HG03439 (cell line): ENCODE data around the gene KRT32.

Source experiments
- ATAC-seq: cut with Tn5 transposase; IDR thresholded peaks from one replicate; pipeline ENCODE4 v1.9.1; 2021; ENCODE audit warnings: mild to moderate bottlenecking, moderate library complexity; ENCODE audit not compliant: unreplicated experiment

KRT32 gene

GRCh38 chr17:41467561-41467960 is 375 bp upstream of the KRT32 start:
- ATAC-seq = no peak

GRCh38 chr17:41464682-41465081 is 2.5 kb downstream of the KRT32 start:
- no peak for ATAC-seq

- ATAC-seq = no peak
These were observed 3.0 kb downstream of the KRT32 start for GRCh38 chr17:41464173-41464572.

GRCh38 chr17:41463746-41464145 is 3.4 kb downstream of the KRT32 start:
- ATAC-seq = no peak

- no peak for ATAC-seq
These were observed 4.5 kb downstream of the KRT32 start for GRCh38 chr17:41462705-41463104.

- ATAC-seq = no peak
These were observed 9.5 kb downstream of the KRT32 start for GRCh38 chr17:41457676-41458075.

GRCh38 chr17:41456204-41456603 is 11.0 kb downstream of the KRT32 start:
- no peak for ATAC-seq

GRCh38 chr17:41455236-41455635 is 11.9 kb downstream of the KRT32 start:
- no peak for ATAC-seq

GRCh38 chr17:41453066-41453465 is 14.1 kb downstream of the KRT32 start:
- no peak for ATAC-seq

- ATAC-seq = no peak
These were observed 14.9 kb downstream of the KRT32 start for GRCh38 chr17:41452281-41452680.

- ATAC-seq = no peak
These were observed 15.9 kb downstream of the KRT32 start for GRCh38 chr17:41451154-41451728.

- ATAC-seq = no peak
These were observed 18.2 kb downstream of the KRT32 start for GRCh38 chr17:41449008-41449407.

- ATAC-seq = no peak
These were observed 18.7 kb downstream of the KRT32 start for GRCh38 chr17:41448506-41448905.

- ATAC-seq = no peak
These were observed 20.4 kb downstream of the KRT32 start for GRCh38 chr17:41446806-41447205.

- no peak for ATAC-seq
These were observed 22.5 kb downstream of the KRT32 start for GRCh38 chr17:41444640-41445039.

- no peak for ATAC-seq
These were observed 23.0 kb downstream of the KRT32 start for GRCh38 chr17:41444186-41444585.

GRCh38 chr17:41442739-41443138 is 24.4 kb downstream of the KRT32 start:
- ATAC-seq = no peak

GRCh38 chr17:41440531-41441033 is 26.6 kb downstream of the KRT32 start, which contains the start of gene KRT38:
Gene KRT38, minus strand, starts transcription at chr17:41440983. Its CDS starts 62 bp downstream, at chr17:41440921.
- ATAC-seq = no peak

- ATAC-seq = no peak
These were observed 27.8 kb downstream of the KRT32 start for GRCh38 chr17:41439375-41439774.

GRCh38 chr17:41437769-41438168 is 29.4 kb downstream of the KRT32 start:
- no peak for ATAC-seq

- no peak for ATAC-seq
These were observed 29.9 kb downstream of the KRT32 start for GRCh38 chr17:41437254-41437653.

GRCh38 chr17:41434415-41434814 is 32.8 kb downstream of the KRT32 start:
- ATAC-seq = no peak

- no peak for ATAC-seq
These were observed 33.2 kb downstream of the KRT32 start for GRCh38 chr17:41434005-41434404.
